ENCODE data around the gene RBBP8. TPM values are rescaled to one million over a fixed set of nuclear protein-coding genes. Genes with fewer than 3 reads are reported as not detected.

RBBP8 gene
- total RNA-seq, 1 experiment from 2014 or later, result 65.2 TPM

- Histone ChIP-seq H2BK120ac (ENCODE audit: low read depth, low read length, poor library complexity, severe bottlenecking) (no peak overlapping the region), H3K9ac (ENCODE audit: extremely low read depth, insufficient read length, low read length) (no peak overlapping the region), H3K4ac (ENCODE audit: low read depth, low read length) (no peak overlapping the region), H3K14ac (ENCODE audit: insufficient read depth, low read length) (no peak overlapping the region), H3K9me3 (ENCODE audit: control insufficient read depth, low read depth, low read length) (no peaks in the 10 kb centered on the region), H2BK15ac (ENCODE audit: low read depth, low read length) (no peak overlapping the region), H3K79me2 (ENCODE audit: insufficient read depth, low read length) (no peaks in the 10 kb centered on the region), H2AK5ac (ENCODE audit: insufficient read length, low read length) (no peak overlapping the region), H4K5ac (ENCODE audit: insufficient read length, low read depth, low read length) (no peak overlapping the region), H4K8ac (replicated peaks; ENCODE audit: insufficient read length, low read depth, low read length) (no peak overlapping the region), H3K27ac (ENCODE audit: insufficient read length, low read depth, low read length) (no peak overlapping the region), H3K27me3 (ENCODE audit: insufficient read depth, low read length) (no peaks in the 10 kb centered on the region), H3K18ac (ENCODE audit: insufficient read length, low read depth, low read length) (peak overlapping the region; percentile 22), H2BK12ac (ENCODE audit: insufficient read length, low read depth, low read length) (no peak overlapping the region), H2BK20ac (ENCODE audit: low read depth, low read length, poor library complexity, severe bottlenecking) (no peak overlapping the region), H2BK5ac (ENCODE audit: insufficient read length, low read length) (no peak overlapping the region), H4K91ac (ENCODE audit: insufficient read length, low read depth, low read length) (no peak overlapping the region), H3K56ac (ENCODE audit: insufficient read length, low read depth, low read length) (no peak overlapping the region), H2AFZ (ENCODE audit: low read length) (no peak overlapping the region), H3K23ac (ENCODE audit: insufficient read length, low read depth, low read length) (no peak overlapping the region), H3K4me1 (ENCODE audit: insufficient read depth, low read length) (no peaks in the 10 kb centered on the region), H3K79me1 (ENCODE audit: insufficient read depth, low read depth, low read length, poor library complexity, severe bottlenecking) (no peaks in the 10 kb centered on the region), H3K4me2 (ENCODE audit: insufficient read depth, insufficient read length, low read length) (no peak overlapping the region), H3K23me2 (ENCODE audit: insufficient read length, low read depth, low read length, poor library complexity, severe bottlenecking) (no peaks in the 10 kb centered on the region), H4K20me1 (ENCODE audit: control insufficient read depth, insufficient read depth, insufficient read length) (no peaks in the 10 kb centered on the region), H3T11ph (ENCODE audit: low read length) (no peak overlapping the region)
- peaks cover 8 to 10% of the 10 kb centered on the region in 2 experiments for H3K4me1 Mint-ChIP-seq
- DNase-seq, result no peak
- H3K4me3 Mint-ChIP-seq, result no peak overlapping the region
- TF ChIP-seq CTCF (conservative IDR thresholded peaks at IDR 0.05), result no peak
- H3K9me3 Mint-ChIP-seq, result no peaks in the 10 kb centered on the region
- no CpG with 5 or more reads among the region's 6 CpGs for WGBS (ENCODE audit: extremely low coverage, insufficient read length, low lambda C conversion rate)
- H3K36me3 Mint-ChIP-seq (ENCODE audit: insufficient read depth in 1 of 3, low read depth in 3 of 3), result no peaks in the 10 kb centered on the region
- 0 out of 2 replicates have a peak, but pooled peaks cover 2% of the 10 kb centered on the region for H3K27me3 Mint-ChIP-seq (ENCODE audit: low read depth)
- no peak overlapping the region; a peak in 1 of 7 replicates for H3K27ac Mint-ChIP-seq
These were observed 121.4 kb downstream of the RBBP8 start for GRCh38 chr18:23054553-23054952.

Data from H9 (cell line).